A549 (cell line): ENCODE results near the gene VDAC2. TPM values are rescaled to one million over a fixed set of nuclear protein-coding genes. Genes with fewer than 3 reads are reported as not detected.
"Not testable (repeated sequence)": the region's sequence is repeated elsewhere in the genome, so short reads cannot be mapped to it uniquely, and the experiment has no call there.

Source experiments
- ATAC-seq, 2 experiments: fragments of 200-7000 bp in 1 of 2; fragments of >200 bp in 1 of 2; cut with Nextera tagmentation in 1 of 2; cut with Tn5 transposase in 1 of 2; 3 replicates each; pipeline versions ENCODE4 v1.8.0 to v1.9.1; 2018 to 2020; ENCODE audit warnings: mild to moderate bottlenecking in 1 of 2, moderate library complexity in 1 of 2
- CTCF ChIA-PET: fragments of 300-600 bp; sonication (Branson Sonifier 250); formaldehyde crosslinking; extraction: SDS; loops from one replicate; lab custom pipeline; 2021; ENCODE audit warnings: antibody characterized with exemption, inconsistent platforms; lab: Yijun Ruan, JAX
- POLR2A ChIA-PET: fragments of 350-600 bp; formaldehyde crosslinking; extraction: SDS; loops from one replicate; lab custom pipeline; 2021; ENCODE audit warnings: antibody characterized with exemption, inconsistent platforms; lab: Yijun Ruan, JAX
- DNase-seq, 2 experiments: peaks; one replicate each; pipeline versions ENCODE4 v3.0.0 to v3.0.0-alpha.2; 2011 to 2016; ENCODE audit warnings: low read depth in 1 of 2, low spot score in 1 of 2
- FAIRE-seq: peaks from 2 replicates; lab custom pipeline; 2011; peaks lifted over from hg19 to GRCh38; lab: Jason Lieb, UNC
- H3K27ac ChIP-seq, 2 experiments: fragments of >200 bp; sonication (Bioruptor Twin); formaldehyde crosslinking; 3 replicates each; pipeline ENCODE4 v1.5.1; 2016 to 2017
- H3K4me1 ChIP-seq: fragments of >200 bp; sonication (Bioruptor Twin); formaldehyde crosslinking; 3 replicates; pipeline ENCODE4 v1.6.1; 2016
- H3K4me2 ChIP-seq: fragments of >200 bp; sonication (Bioruptor Twin); formaldehyde crosslinking; 3 replicates; pipeline ENCODE4 v1.6.1; 2016
- H3K4me3 ChIP-seq: fragments of >200 bp; sonication (Bioruptor Twin); formaldehyde crosslinking; 3 replicates; pipeline ENCODE4 v1.5.1; 2016
- H3K9me3 ChIP-seq: fragments of >200 bp; sonication (Bioruptor Twin); formaldehyde crosslinking; 3 replicates; pipeline ENCODE4 v1.6.1; 2016
- BHLHE40 ChIP-seq: IDR thresholded peaks from 2 replicates; pipeline ENCODE4 v1.6.1; 2012; ENCODE audit warnings: low read depth, low read length, inconsistent platforms
- CBX2 ChIP-seq: fragments of 200-600 bp; sonication (generic); IDR thresholded peaks from 2 replicates; pipeline ENCODE4 v1.6.1; 2016; ENCODE audit warnings: low read depth, mild to moderate bottlenecking, borderline replicate concordance
- CHD4 ChIP-seq: fragments of 200-600 bp; sonication (generic); IDR thresholded peaks from 2 replicates; pipeline ENCODE4 v1.6.1; 2016; ENCODE audit warnings: antibody characterized with exemption, mild to moderate bottlenecking, borderline replicate concordance
- CTCF ChIP-seq: fragments of >200 bp; sonication (Bioruptor Twin); formaldehyde crosslinking; IDR thresholded peaks from 3 replicates; pipeline ENCODE4 v1.5.1; 2016
- E2F6 ChIP-seq: IDR thresholded peaks from 2 replicates; pipeline ENCODE4 v1.6.1; 2012; ENCODE audit warnings: low read depth, borderline replicate concordance
- ELK1 ChIP-seq: fragments of 150-350 bp; IDR thresholded peaks from 2 replicates; pipeline ENCODE4 v1.6.1; 2014; ENCODE audit warnings: low read depth, mild to moderate bottlenecking, low read length
- EP300 ChIP-seq, 2 experiments: fragments of >200 bp; sonication (Bioruptor Twin); formaldehyde crosslinking; IDR thresholded peaks; 2 replicates in 1 of 2; 3 replicates in 1 of 2; pipeline ENCODE4 v1.6.1; 2016 to 2017
- FOSL2 ChIP-seq, 2 experiments: fragments of 450-650 bp in 1 of 2; fragments of >200 bp in 1 of 2; sonication (Bioruptor Twin) in 1 of 2; formaldehyde crosslinking; IDR thresholded peaks; 2 replicates each; pipeline versions ENCODE4 v1.5.0 to v1.6.1; 2016 to 2020; ENCODE audit warnings: mild to moderate bottlenecking in 1 of 2, moderate library complexity in 1 of 2
- FOXS1 ChIP-seq: fragments of 250-450 bp; sonication (Bioruptor Pico); IDR thresholded peaks from 2 replicates; pipeline ENCODE4 v1.5.0; 2020; ENCODE audit warnings: mild to moderate bottlenecking, moderate library complexity
- HES2 ChIP-seq: fragments of >200 bp; sonication (Bioruptor Twin); formaldehyde crosslinking; IDR thresholded peaks from 2 replicates; pipeline ENCODE4 v1.6.1; 2016
- HEYL ChIP-seq: fragments of 250-450 bp; sonication (Bioruptor Pico); IDR thresholded peaks from 2 replicates; pipeline ENCODE4 v1.8.0; 2021; ENCODE audit warnings: mild to moderate bottlenecking, moderate library complexity
- JUNB ChIP-seq: fragments of >200 bp; sonication (Bioruptor Twin); formaldehyde crosslinking; IDR thresholded peaks from 2 replicates; pipeline ENCODE4 v1.6.1; 2016
- KDM5A ChIP-seq: fragments of 200-600 bp; sonication (generic); IDR thresholded peaks from 2 replicates; pipeline ENCODE4 v1.6.1; 2016; ENCODE audit warnings: antibody characterized with exemption, mild to moderate bottlenecking
- MAFK ChIP-seq: fragments of 450-650 bp; IDR thresholded peaks from 2 replicates; pipeline ENCODE4 v1.6.1; 2014; ENCODE audit not compliant: partially characterized antibody
- MAZ ChIP-seq: fragments of 150-350 bp; IDR thresholded peaks from 2 replicates; pipeline ENCODE4 v1.6.1; 2014; ENCODE audit warnings: antibody characterized with exemption, low read depth, low read length, borderline replicate concordance
- NFE2L2 ChIP-seq: fragments of 150-350 bp; conservative IDR thresholded peaks from 2 replicates; pipeline ENCODE4 v1.6.1; 2014; ENCODE audit warnings: low read length
- POLR2A ChIP-seq: IDR thresholded peaks from 2 replicates; pipeline ENCODE4 v1.6.1; 2012; ENCODE audit warnings: mild to moderate bottlenecking, low read length
- RCOR1 ChIP-seq: fragments of 150-350 bp; IDR thresholded peaks from 2 replicates; pipeline ENCODE4 v1.6.1; 2014; ENCODE audit warnings: antibody characterized with exemption, low read length, low read depth
- USF2 ChIP-seq: fragments of 450-650 bp; IDR thresholded peaks from 2 replicates; pipeline ENCODE4 v1.6.1; 2014; ENCODE audit warnings: antibody characterized with exemption
- ZNF302 ChIP-seq: fragments of 250-450 bp; sonication (Bioruptor Pico); IDR thresholded peaks from 2 replicates; pipeline ENCODE4 v1.9.0; 2021; ENCODE audit warnings: inconsistent platforms, mild to moderate bottlenecking, moderate library complexity
- WGBS: methylation state at CpG from one replicate; pipeline ENCODE4 v1.1.6; 2017; ENCODE audit errors: missing lambda C conversion rate; 5-methylcytosine and 5-hydroxymethylcytosine counted together
- polyA plus RNA-seq, 4 experiments: library from polyadenylated mRNA; depleted of rRNA in 3 of 4; stranded (reverse); fragments of >200 nt; fragmentation: RNase III in 1 of 4; extraction: RNeasy Plus Mini Kit Qiagen cat#74134 plus additional on column Dnase treatment in 1 of 4; gene quantifications; 2 replicates in 3 of 4; 3 replicates in 1 of 4; pipeline ENCODE4 v1.2.3, GENCODE V29; 2011 to 2017

Gene VDAC2
- polyA plus RNA-seq, 2 of the 4 experiments (the other 2 are of a cell fraction) = 273 to 285 TPM

GRCh38 chr10:75205908-75206307, 4.7 kb upstream of the VDAC2 start:
- no peak overlapping the region for H3K4me2 ChIP-seq
- H3K4me1 ChIP-seq = peaks cover 59% of the 10 kb centered on the region
- FAIRE-seq (no peak), DNase-seq (no peak)
- no peak overlapping the region for H3K4me3 ChIP-seq
- POLR2A ChIA-PET = interaction anchor here (0.6 kb wide), 2 partner anchors 86 to 94 kb away, joined by 3 to 9 read pairs; partner anchors contain the start of gene SAMD8
- TF ChIP-seq POLR2A = no peak
- no peak for TF ChIP-seq HES2
- TF ChIP-seq RCOR1 = no peak
- TF ChIP-seq KDM5A = no peak
- no peak for TF ChIP-seq BHLHE40
- TF ChIP-seq CHD4 = no peak
- TF ChIP-seq USF2 = no peak
- TF ChIP-seq, all 56 proteins: peak for 0
- Histone ChIP-seq H3K27ac (peak overlapping the region in 1 of 2 experiments; percentile 23; a peak in 1 of 6 replicates), H3K9me3 (no peaks in the 10 kb centered on the region)
- CTCF ChIA-PET = interaction anchor here (0.9 to 8.6 kb wide), 8 partner anchors 11 to 669 kb away, joined by 3 to 119 read pairs (median 4); partner anchors contain the start of genes COMTD1 and SAMD8
- no peak for ATAC-seq
- WGBS = 83% methylated on average over 2 of the region's 2 CpGs

- H3K27ac ChIP-seq = peak overlapping the region in 1 of 2 experiments; percentile 73; a peak in 1 of 6 replicates
- WGBS = 92% methylated on average over 14 of the region's 14 CpGs
- FAIRE-seq, ATAC-seq, H3K4me3 ChIP-seq, H3K9me3 ChIP-seq, DNase-seq, POLR2A ChIA-PET, H3K4me2 ChIP-seq: not testable (repeated sequence)
- peaks cover 55% of the 10 kb centered on the region for H3K4me1 ChIP-seq
- CTCF ChIA-PET = interaction anchor here (0.7 to 8.6 kb wide), 6 partner anchors 11 to 95 kb away, joined by 3 to 119 read pairs (median 22); partner anchors contain the start of genes COMTD1 and SAMD8
Observed at GRCh38 chr10:75206638-75207037, 4.0 kb upstream of the VDAC2 start.

GRCh38 chr10:75207079-75207856, 3.3 kb upstream of the VDAC2 start:
- ChIA-PET POLR2A (no interaction called here), CTCF (interaction anchor here (0.7 to 8.6 kb wide), 4 partner anchors 12 to 27 kb away, joined by 3 to 119 read pairs (median 66); partner anchors contain the start of gene COMTD1)
- no peak for FAIRE-seq
- Histone ChIP-seq H3K4me2 (no peak overlapping the region; the same call in 2 of the 3 replicates), H3K9me3 (no peaks in the 10 kb centered on the region), H3K4me1 (peaks cover 52% of the 10 kb centered on the region), H3K4me3 (no peak overlapping the region), H3K27ac (peak overlapping the region; percentile 51 to 73; a peak in 5 of 6 replicates)
- TF ChIP-seq MAFK (no peak), EP300 (IDR thresholded peaks at IDR 0.05) (no peak), NFE2L2 (no peak), JUNB (no peak), MAZ (no peak), E2F6 (no peak), FOXS1 (no peak), HEYL (no peak), CTCF (no peak), ELK1 (no peak), CBX2 (no peak), ZNF302 (CRISPR knock-in tag) (no peak), FOSL2 (IDR thresholded peaks at IDR 0.05) (no peak), FOSL2 (CRISPR knock-in tag; IDR thresholded peaks at IDR 0.05) (no peak)
- no peak for ATAC-seq
- WGBS = 91% methylated on average over 13 of the region's 13 CpGs
- DNase-seq = no peak
